HL-60/S4 (cell line): ENCODE measurements around the gene SLC41A2.
"Not testable (repeated sequence)": the region's sequence is repeated elsewhere in the genome, so short reads cannot be mapped to it uniquely, and the experiment has no call there.

Experiments used
- in situ Hi-C: fragments of 300-500 bp; cut with MboI; formaldehyde crosslinking; loops from 2 replicates; pipeline ENCODE4 v1.14.3; 2022; ENCODE audit warnings: low sequenced_read_pairs

Gene SLC41A2

GRCh38 chr12:104958001-104958804 lies at the start of gene SLC41A2:
SLC41A2 (minus strand) TSS chr12:104958290; CDS start chr12:104928527, 29,763 bp downstream.
- in situ Hi-C loops = no loop called here

GRCh38 chr12:105001476-105001875 lies 43.4 kb upstream of the SLC41A2 start:
- in situ Hi-C loops = no loop called here

- in situ Hi-C loops = no loop called here
These were observed 41.2 kb upstream of the SLC41A2 start for GRCh38 chr12:104999347-104999685.

- in situ Hi-C loops = no loop called here
These were observed 40.6 kb upstream of the SLC41A2 start for GRCh38 chr12:104998423-104999346.

- in situ Hi-C loops = no loop called here
These were observed 39.5 kb upstream of the SLC41A2 start for GRCh38 chr12:104997541-104997940.

- in situ Hi-C loops = no loop called here
These were observed 36.2 kb upstream of the SLC41A2 start for GRCh38 chr12:104994336-104994735.

GRCh38 chr12:104991565-104992128 lies 33.6 kb upstream of the SLC41A2 start:
- in situ Hi-C loops = no loop called here

- in situ Hi-C loops = no loop called here
These were observed 32.9 kb upstream of the SLC41A2 start for GRCh38 chr12:104990950-104991349.

GRCh38 chr12:104986022-104986941 lies 28.2 kb upstream of the SLC41A2 start, which contains the start of gene NOPCHAP1:
NOPCHAP1 (plus strand) TSS chr12:104986316; CDS start chr12:104986353, 37 bp downstream.
- in situ Hi-C loops = no loop called here

GRCh38 chr12:104985206-104985605 lies 27.1 kb upstream of the SLC41A2 start:
- in situ Hi-C loops = no loop called here

GRCh38 chr12:104977688-104978087 lies 19.6 kb upstream of the SLC41A2 start:
- in situ Hi-C loops = not testable (repeated sequence)

- in situ Hi-C loops = no loop called here
These were observed 18.6 kb upstream of the SLC41A2 start for GRCh38 chr12:104976703-104977102.

GRCh38 chr12:104975587-104976343 lies 17.7 kb upstream of the SLC41A2 start:
- in situ Hi-C loops = no loop called here

GRCh38 chr12:104974626-104975290 lies 16.7 kb upstream of the SLC41A2 start:
- in situ Hi-C loops = no loop called here

GRCh38 chr12:104973250-104973649 lies 15.2 kb upstream of the SLC41A2 start:
- in situ Hi-C loops = no loop called here

GRCh38 chr12:104971306-104971705 lies 13.2 kb upstream of the SLC41A2 start:
- in situ Hi-C loops = no loop called here

GRCh38 chr12:104969343-104969742 lies 11.3 kb upstream of the SLC41A2 start:
- in situ Hi-C loops = no loop called here

- in situ Hi-C loops = no loop called here
These were observed 8.6 kb upstream of the SLC41A2 start for GRCh38 chr12:104966677-104967076.

GRCh38 chr12:104964856-104965205 lies 6.7 kb upstream of the SLC41A2 start:
- in situ Hi-C loops = no loop called here
